Measurements from ENCODE around the gene TSNAX. TPM values are rescaled to one million over a fixed set of nuclear protein-coding genes. Genes with fewer than 3 reads are reported as not detected.

TSNAX gene
- 27.7 TPM for total RNA-seq

GRCh38 chr1:231528172-231529029 lies at the start of gene TSNAX:
TSS of gene TSNAX (plus strand) at chr1:231528669. CDS start at chr1:231528811, 142 bp downstream.
- Histone ChIP-seq H3K4me3 (ENCODE audit: low read length in 3 of 3) (peak within 1 kb of the TSS; percentile 84 to 99 (median 90)), H3K27me3 (ENCODE audit: control insufficient read depth in 3 of 3, insufficient read depth in 3 of 3, low read length in 3 of 3) (no peaks in the 10 kb centered on the region), H3K27ac (ENCODE audit: low read depth, low read length) (peak within 1 kb of the TSS; percentile 88), H3K9ac (ENCODE audit: low read depth in 1 of 3, low read length in 3 of 3) (peak within 1 kb of the TSS; percentile 80 to 99 (median 99)), H3K4me1 (ENCODE audit: control insufficient read depth in 3 of 3, insufficient read depth in 3 of 3, low read length in 3 of 3) (peaks cover 24 to 30% (median 26%) of the 10 kb centered on the region in 3 donors), H3K36me3 (ENCODE audit: control insufficient read depth in 3 of 3, insufficient read depth in 3 of 3, low read length in 3 of 3) (peaks cover 0 to 17% (median 0%) of the 10 kb centered on the region in 3 donors), H3K9me3 (ENCODE audit: control insufficient read depth in 3 of 3, low read length in 3 of 3) (no peaks in the 10 kb centered on the region)

- H3K36me3 ChIP-seq (ENCODE audit: control insufficient read depth in 3 of 3, insufficient read depth in 3 of 3, low read length in 3 of 3), result peaks cover 0 to 2% (median 0%) of the 10 kb centered on the region in 3 donors
- H3K27me3 ChIP-seq (ENCODE audit: control insufficient read depth in 3 of 3, insufficient read depth in 3 of 3, low read length in 3 of 3), result no peaks in the 10 kb centered on the region
- H3K4me3 ChIP-seq (ENCODE audit: low read length in 3 of 3), result no peak overlapping the region
- no peak overlapping the region for H3K27ac ChIP-seq (ENCODE audit: low read depth, low read length)
- H3K9ac ChIP-seq (ENCODE audit: low read depth in 1 of 3, low read length in 3 of 3), result no peak overlapping the region
- H3K4me1 ChIP-seq (ENCODE audit: control insufficient read depth in 3 of 3, insufficient read depth in 3 of 3, low read length in 3 of 3), result no peaks in the 10 kb centered on the region
- no peaks in the 10 kb centered on the region for H3K9me3 ChIP-seq (ENCODE audit: control insufficient read depth in 3 of 3, low read length in 3 of 3)
Observed at GRCh38 chr1:231478811-231479210, 49.7 kb upstream of the TSNAX start.

DNA sequence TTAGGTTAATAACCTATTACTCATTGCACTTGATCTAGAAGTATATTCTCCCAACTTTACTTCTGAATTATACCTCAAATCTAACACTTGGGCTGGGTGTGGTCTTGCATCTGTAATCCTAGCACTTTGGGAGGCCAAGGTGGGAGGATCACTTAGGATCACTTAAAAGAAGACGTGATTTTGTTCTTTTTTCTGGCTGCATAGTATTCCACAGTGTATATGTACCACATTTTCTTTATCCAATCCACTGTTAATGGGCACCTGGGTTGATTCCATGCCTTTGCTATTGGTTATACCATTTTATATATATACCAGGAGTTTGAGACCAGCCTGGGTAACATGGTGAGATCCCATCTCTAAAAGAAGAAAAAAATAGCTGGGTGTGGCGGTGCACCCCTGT lies 48.5 kb upstream of the TSNAX start:
- Histone ChIP-seq H3K4me1 (ENCODE audit: control insufficient read depth in 3 of 3, insufficient read depth in 3 of 3, low read length in 3 of 3) (no peaks in the 10 kb centered on the region), H3K36me3 (ENCODE audit: control insufficient read depth in 3 of 3, insufficient read depth in 3 of 3, low read length in 3 of 3) (peaks cover 0 to 2% (median 0%) of the 10 kb centered on the region in 3 donors), H3K4me3 (ENCODE audit: low read length in 3 of 3) (no peak overlapping the region), H3K9ac (ENCODE audit: low read depth in 1 of 3, low read length in 3 of 3) (no peak overlapping the region), H3K9me3 (ENCODE audit: control insufficient read depth in 3 of 3, low read length in 3 of 3) (no peaks in the 10 kb centered on the region), H3K27ac (ENCODE audit: low read depth, low read length) (no peak overlapping the region), H3K27me3 (ENCODE audit: control insufficient read depth in 3 of 3, insufficient read depth in 3 of 3, low read length in 3 of 3) (no peaks in the 10 kb centered on the region)

GRCh38 chr1:231481289-231481688 lies 47.2 kb upstream of the TSNAX start:
- no peaks in the 10 kb centered on the region for H3K9me3 ChIP-seq (ENCODE audit: control insufficient read depth in 3 of 3, low read length in 3 of 3)
- no peaks in the 10 kb centered on the region for H3K36me3 ChIP-seq (ENCODE audit: control insufficient read depth in 3 of 3, insufficient read depth in 3 of 3, low read length in 3 of 3)
- H3K4me1 ChIP-seq (ENCODE audit: control insufficient read depth in 3 of 3, insufficient read depth in 3 of 3, low read length in 3 of 3), result no peaks in the 10 kb centered on the region
- no peak overlapping the region for H3K9ac ChIP-seq (ENCODE audit: low read depth in 1 of 3, low read length in 3 of 3)
- no peak overlapping the region for H3K27ac ChIP-seq (ENCODE audit: low read depth, low read length)
- no peak overlapping the region for H3K4me3 ChIP-seq (ENCODE audit: low read length in 3 of 3)
- H3K27me3 ChIP-seq (ENCODE audit: control insufficient read depth in 3 of 3, insufficient read depth in 3 of 3, low read length in 3 of 3), result no peaks in the 10 kb centered on the region

GRCh38 chr1:231485029-231485784 lies 43.3 kb upstream of the TSNAX start:
- Histone ChIP-seq H3K4me1 (ENCODE audit: control insufficient read depth in 3 of 3, insufficient read depth in 3 of 3, low read length in 3 of 3) (no peaks in the 10 kb centered on the region), H3K9me3 (ENCODE audit: control insufficient read depth in 3 of 3, low read length in 3 of 3) (no peaks in the 10 kb centered on the region), H3K9ac (ENCODE audit: low read depth in 1 of 3, low read length in 3 of 3) (no peak overlapping the region), H3K27ac (ENCODE audit: low read depth, low read length) (no peak overlapping the region), H3K4me3 (ENCODE audit: low read length in 3 of 3) (no peak overlapping the region), H3K27me3 (ENCODE audit: control insufficient read depth in 3 of 3, insufficient read depth in 3 of 3, low read length in 3 of 3) (no peaks in the 10 kb centered on the region), H3K36me3 (ENCODE audit: control insufficient read depth in 3 of 3, insufficient read depth in 3 of 3, low read length in 3 of 3) (no peaks in the 10 kb centered on the region)

- Histone ChIP-seq H3K27ac (ENCODE audit: low read depth, low read length) (no peak overlapping the region), H3K36me3 (ENCODE audit: control insufficient read depth in 3 of 3, insufficient read depth in 3 of 3, low read length in 3 of 3) (no peaks in the 10 kb centered on the region), H3K9ac (ENCODE audit: low read depth in 1 of 3, low read length in 3 of 3) (no peak overlapping the region), H3K4me3 (ENCODE audit: low read length in 3 of 3) (no peak overlapping the region), H3K27me3 (ENCODE audit: control insufficient read depth in 3 of 3, insufficient read depth in 3 of 3, low read length in 3 of 3) (no peaks in the 10 kb centered on the region), H3K4me1 (ENCODE audit: control insufficient read depth in 3 of 3, insufficient read depth in 3 of 3, low read length in 3 of 3) (no peaks in the 10 kb centered on the region), H3K9me3 (ENCODE audit: control insufficient read depth in 3 of 3, low read length in 3 of 3) (no peaks in the 10 kb centered on the region)
Observed at GRCh38 chr1:231487019-231487418, 41.5 kb upstream of the TSNAX start.

GRCh38 chr1:231487910-231488309 lies 40.6 kb upstream of the TSNAX start:
- H3K9ac ChIP-seq (ENCODE audit: low read depth in 1 of 3, low read length in 3 of 3), result no peak overlapping the region
- H3K4me1 ChIP-seq (ENCODE audit: control insufficient read depth in 3 of 3, insufficient read depth in 3 of 3, low read length in 3 of 3), result no peaks in the 10 kb centered on the region
- no peaks in the 10 kb centered on the region for H3K27me3 ChIP-seq (ENCODE audit: control insufficient read depth in 3 of 3, insufficient read depth in 3 of 3, low read length in 3 of 3)
- H3K27ac ChIP-seq (ENCODE audit: low read depth, low read length), result no peak overlapping the region
- no peaks in the 10 kb centered on the region for H3K36me3 ChIP-seq (ENCODE audit: control insufficient read depth in 3 of 3, insufficient read depth in 3 of 3, low read length in 3 of 3)
- no peak overlapping the region for H3K4me3 ChIP-seq (ENCODE audit: low read length in 3 of 3)
- H3K9me3 ChIP-seq (ENCODE audit: control insufficient read depth in 3 of 3, low read length in 3 of 3), result no peaks in the 10 kb centered on the region

DNA sequence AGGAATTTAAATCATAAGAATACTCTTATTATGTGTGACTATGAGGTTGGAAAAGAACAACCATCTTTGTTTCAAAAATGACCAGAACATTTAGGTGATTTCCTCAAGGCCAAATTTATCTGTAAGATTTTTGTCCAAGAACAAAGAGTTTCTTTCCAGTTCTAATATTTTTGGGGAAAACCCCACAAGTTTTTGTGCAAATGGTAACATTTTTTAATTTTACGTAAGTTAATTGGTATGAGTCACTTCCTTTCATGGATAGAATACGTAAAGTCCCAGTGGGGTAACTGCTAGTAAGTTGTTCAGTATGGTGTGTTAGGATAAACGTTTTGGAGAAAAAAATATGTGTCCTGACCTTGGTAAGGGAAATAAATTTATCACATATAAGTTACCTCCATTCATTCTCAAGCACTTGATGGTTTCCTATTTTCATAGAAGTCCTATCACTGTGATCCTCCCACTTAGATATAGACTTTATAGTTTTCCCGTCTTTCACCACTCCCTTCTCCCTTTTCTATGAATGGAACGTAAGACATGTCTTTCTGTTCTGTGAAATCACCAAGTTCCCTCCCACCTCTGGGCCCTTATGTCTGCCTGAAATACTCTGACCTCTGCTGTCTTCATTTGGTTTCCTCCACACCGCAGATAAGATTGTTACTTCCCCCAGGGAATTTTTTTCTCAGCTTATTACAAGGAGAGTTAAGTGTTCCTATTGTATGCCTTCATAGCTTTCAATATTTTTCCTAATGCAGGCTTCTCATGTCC lies 34.9 kb upstream of the TSNAX start:
- Histone ChIP-seq H3K27ac (ENCODE audit: low read depth, low read length) (no peak overlapping the region), H3K4me3 (ENCODE audit: low read length in 3 of 3) (no peak overlapping the region), H3K36me3 (ENCODE audit: control insufficient read depth in 3 of 3, insufficient read depth in 3 of 3, low read length in 3 of 3) (no peaks in the 10 kb centered on the region), H3K9ac (ENCODE audit: low read depth in 1 of 3, low read length in 3 of 3) (no peak overlapping the region), H3K27me3 (ENCODE audit: control insufficient read depth in 3 of 3, insufficient read depth in 3 of 3, low read length in 3 of 3) (no peaks in the 10 kb centered on the region), H3K4me1 (ENCODE audit: control insufficient read depth in 3 of 3, insufficient read depth in 3 of 3, low read length in 3 of 3) (no peaks in the 10 kb centered on the region), H3K9me3 (ENCODE audit: control insufficient read depth in 3 of 3, low read length in 3 of 3) (peaks cover 0 to 2% (median 0%) of the 10 kb centered on the region in 3 donors)

DNA sequence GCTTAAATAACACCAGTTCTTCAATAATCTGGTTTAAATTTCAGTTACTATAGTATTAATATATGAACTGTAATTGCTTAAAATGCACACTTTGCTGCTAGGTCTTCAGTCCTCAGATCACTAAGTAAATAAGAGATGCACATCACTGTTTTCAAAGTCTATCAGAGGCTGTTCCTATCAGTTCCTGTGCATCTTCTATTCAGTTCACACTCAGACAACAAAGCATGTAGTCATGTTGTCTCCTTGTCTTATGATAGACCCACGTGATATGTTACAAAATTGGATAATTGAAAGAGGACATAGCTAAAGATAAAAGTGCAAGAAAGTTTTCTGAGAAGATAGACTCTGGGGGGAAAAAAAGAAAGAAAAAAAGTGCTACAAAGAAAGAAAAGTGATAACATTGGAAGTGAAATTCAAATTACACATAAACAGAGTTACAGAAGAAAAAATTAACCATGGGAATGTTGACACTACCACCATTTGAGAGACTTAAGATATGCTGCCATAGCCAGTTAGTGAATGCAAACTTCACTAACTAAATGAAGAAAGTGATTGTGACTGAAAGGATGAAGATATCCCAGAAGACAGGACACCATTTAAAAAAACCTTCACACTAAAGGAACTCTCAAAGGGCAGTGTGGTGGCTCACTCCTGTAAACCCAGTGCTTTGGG lies 33.9 kb upstream of the TSNAX start:
- Histone ChIP-seq H3K36me3 (ENCODE audit: control insufficient read depth in 3 of 3, insufficient read depth in 3 of 3, low read length in 3 of 3) (no peaks in the 10 kb centered on the region), H3K4me3 (ENCODE audit: low read length in 3 of 3) (no peak overlapping the region), H3K4me1 (ENCODE audit: control insufficient read depth in 3 of 3, insufficient read depth in 3 of 3, low read length in 3 of 3) (no peaks in the 10 kb centered on the region), H3K9ac (ENCODE audit: low read depth in 1 of 3, low read length in 3 of 3) (no peak overlapping the region), H3K27me3 (ENCODE audit: control insufficient read depth in 3 of 3, insufficient read depth in 3 of 3, low read length in 3 of 3) (no peaks in the 10 kb centered on the region), H3K9me3 (ENCODE audit: control insufficient read depth in 3 of 3, low read length in 3 of 3) (peaks cover 0 to 10% (median 4%) of the 10 kb centered on the region in 3 donors), H3K27ac (ENCODE audit: low read depth, low read length) (no peak overlapping the region)

Data from skeletal muscle tissue (tissue), 4 donors.